Activated T-cell treated with anti-CD3 and anti-CD28 coated beads, Interleukin-2, amount 50 U/mL, for 1 hour (primary cell): ENCODE measurements around the gene MIPEP.

ENCODE experiments used
- DNase-seq: peaks from one replicate; pipeline ENCODE4 v3.0.0-alpha.2; 2020

The MIPEP gene

DNA sequence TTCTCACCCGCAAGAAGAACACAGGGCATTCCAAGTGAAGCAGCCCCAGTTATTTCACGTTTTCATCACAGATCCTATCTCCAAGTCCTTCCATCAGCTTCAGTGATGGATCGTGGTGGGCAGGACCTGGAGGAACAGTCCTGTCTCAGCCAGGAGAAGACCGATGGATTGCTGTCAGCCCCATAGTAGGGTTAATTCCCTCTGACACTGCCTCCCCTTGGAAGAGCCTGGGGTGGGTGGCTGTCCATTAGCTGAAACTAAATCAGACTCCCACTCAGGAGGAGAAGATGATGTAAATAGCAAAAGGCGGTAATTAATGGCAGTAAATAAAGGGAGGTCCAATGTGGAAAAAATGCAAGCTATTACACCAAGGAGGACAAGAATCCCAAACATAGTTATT, 188.0 kb downstream of the MIPEP start:
- no peak for DNase-seq

DNA sequence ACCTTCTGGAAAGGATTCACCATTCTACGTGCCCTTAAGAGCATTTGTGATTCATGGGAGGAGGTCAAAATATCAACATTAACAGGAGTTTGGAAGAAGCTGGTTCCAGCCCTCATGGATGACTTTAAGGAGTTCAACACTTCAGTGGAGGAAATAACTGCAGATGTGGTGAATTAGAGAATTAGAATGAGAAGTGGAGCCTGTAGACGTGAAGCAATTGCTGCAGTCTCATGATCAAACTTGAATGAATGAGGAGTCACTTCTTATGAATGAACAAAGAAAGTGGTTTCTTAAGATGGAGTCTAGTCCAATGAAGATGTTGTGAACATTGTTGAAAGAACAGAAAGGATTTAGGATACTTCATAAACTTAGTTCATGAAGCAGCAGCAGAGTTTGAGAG, 189.9 kb downstream of the MIPEP start:
- no peak for DNase-seq

DNA sequence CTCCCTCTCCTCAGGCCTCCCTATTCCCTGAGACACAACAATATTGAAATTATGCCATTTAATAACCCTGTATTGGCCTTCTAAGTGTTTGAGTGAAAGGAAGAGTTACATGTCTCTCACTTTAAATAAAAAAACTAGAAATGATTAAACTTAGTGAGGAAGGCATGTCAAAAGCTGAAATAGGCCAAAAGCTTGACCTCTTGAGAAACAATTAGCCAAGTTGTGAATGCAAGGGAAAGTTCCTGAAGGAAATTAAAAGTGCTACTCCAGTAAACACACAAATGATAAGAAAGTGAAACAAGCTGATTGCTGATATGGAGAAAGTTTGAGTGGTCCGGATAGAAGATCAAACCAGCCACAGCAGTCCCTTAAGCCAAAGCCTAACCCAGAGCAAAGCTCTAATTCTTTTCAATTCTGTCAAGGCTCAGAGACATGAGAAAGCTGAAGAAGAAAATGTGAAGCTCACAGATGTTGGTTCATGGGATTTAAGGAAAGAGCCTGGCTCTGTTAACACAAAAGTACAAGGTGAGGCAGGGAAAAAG, 191.4 kb downstream of the MIPEP start:
- DNase-seq, result no peak

DNA sequence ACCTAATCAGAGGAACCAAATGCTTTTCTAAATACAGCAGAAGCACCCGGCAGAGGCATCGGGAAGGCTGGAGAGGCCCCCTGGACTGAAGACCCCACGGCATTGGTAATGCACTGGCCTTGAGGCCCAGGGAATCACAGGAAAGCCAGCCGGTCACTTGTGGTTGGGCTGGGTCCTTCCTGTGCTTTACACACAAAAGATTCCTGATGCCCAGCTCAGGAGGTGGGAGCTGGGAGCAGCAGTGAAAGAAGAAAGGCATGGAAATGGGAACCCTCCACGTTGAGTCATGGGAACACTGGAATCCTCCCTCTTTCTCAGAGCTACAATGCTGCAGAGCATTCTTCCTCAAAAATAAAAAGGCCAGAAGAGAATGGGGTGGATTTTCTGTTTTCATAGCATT, 192.6 kb downstream of the MIPEP start:
- DNase-seq, result no peak

DNA sequence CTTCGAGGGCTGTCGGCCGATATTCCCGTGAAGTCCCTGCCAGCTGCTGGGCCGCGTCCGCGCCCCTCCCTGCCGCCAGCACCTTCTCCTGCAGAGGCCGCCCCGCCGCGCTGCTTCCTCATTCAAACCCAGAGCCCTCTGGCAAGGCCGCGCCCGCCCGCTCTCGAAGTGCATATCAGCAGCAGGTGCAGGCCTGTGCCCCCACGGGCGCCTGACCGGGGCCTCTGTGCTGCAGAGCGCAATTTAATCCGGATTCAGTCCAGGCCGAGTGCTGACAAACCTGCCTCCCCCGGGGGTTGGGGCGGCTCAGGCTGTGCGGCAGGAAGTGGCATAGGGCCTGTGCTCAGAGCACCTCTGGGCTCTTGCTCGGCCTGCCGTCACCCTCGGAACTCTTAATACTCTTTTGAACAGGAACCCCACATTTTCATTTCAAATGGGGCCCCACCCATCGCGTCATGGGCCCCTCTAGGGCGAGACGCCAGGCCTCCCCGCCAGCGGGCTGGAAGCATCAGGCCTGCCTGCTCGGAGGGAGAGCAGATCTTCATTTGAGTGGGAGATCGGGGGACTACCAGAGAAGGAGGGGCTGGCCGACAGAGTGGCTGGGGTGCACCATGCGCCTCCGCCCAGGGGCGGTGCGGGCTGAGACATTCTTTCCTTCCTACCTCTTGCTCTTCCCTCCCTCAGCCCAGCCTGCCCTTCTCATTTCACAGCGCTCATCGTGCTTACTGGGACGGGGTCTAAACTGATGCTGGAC, 193.3 kb downstream of the MIPEP start:
- DNase-seq, result peak; percentile 63

DNA sequence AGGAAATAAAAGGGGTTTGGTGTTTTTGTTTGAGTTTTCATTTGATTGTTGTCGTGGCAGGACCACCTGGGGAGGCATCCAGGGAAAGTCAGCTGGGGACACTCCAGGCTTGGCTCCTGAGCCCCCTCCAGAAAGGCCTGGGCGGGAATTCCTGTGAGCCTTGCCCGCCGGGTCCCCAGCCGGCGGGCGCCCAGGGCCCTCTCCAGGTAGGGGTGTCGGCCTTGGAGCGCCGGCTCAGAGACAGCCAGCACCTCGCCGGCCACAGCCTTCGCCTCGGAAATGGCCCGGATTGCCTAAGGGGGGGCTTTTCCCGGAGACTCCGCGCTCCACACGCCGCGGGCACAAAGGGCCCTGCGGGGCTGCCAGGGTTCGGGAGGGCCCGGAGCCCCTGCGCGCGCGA, 194.0 kb downstream of the MIPEP start:
- no peak for DNase-seq

DNA sequence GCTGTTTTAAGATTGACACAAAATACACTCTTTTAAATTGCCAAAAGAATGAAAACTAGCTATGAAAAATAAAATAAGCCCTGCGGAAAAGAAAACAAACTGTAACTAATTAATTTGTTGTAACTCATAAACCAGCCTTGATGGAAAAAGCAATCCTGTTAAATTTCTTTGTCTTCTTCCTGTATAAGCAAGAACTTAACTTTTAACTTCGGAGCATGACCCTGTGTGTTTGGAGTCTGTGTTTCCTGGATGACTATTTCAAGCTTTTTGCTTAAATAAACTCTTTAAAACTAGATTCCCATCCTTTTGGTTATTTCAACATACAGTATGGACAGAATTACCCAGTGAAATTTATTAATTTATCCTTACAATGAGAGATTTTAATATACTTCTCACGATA, 196.4 kb downstream of the MIPEP start:
- DNase-seq, result no peak

DNA sequence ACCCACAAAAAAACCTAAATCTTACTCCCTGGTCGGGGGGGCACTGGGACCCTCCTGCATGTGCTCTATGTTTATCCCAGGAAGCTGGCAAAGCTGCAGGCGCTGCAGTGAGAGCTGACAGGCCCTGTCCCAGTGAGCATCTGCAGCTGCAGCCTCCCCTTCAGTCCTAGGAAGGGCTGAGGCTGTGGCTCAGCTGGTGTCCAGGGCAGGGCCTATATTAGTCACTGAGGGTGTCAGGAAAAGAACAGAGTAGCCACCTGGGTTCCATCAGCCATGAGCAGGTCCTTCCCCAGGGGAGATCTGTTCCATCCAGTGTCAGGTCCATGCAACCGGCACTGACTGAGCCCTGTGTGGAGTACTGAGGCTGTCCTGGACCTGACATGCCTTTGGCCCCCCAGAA, 198.5 kb downstream of the MIPEP start:
- DNase-seq, result no peak

DNA sequence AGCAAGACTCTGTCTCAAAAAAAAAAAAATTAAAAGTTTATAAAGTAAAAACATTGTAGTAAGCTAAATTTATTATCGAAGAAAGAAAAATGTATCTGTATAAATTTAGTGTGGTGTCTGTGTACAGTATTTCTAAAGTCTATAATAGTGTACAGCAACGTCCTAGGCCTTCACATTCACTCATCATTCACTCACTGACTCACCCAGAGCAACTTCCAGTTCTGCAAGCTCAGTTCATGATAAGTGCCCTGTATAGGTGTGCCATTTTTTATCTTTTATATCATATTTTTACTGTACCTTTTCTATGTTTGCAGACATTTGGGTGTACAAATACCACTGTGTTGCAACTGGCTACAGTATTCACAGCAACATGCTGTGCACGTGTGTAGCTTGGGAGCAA, 200.9 kb downstream of the MIPEP start:
- no peak for DNase-seq

DNA sequence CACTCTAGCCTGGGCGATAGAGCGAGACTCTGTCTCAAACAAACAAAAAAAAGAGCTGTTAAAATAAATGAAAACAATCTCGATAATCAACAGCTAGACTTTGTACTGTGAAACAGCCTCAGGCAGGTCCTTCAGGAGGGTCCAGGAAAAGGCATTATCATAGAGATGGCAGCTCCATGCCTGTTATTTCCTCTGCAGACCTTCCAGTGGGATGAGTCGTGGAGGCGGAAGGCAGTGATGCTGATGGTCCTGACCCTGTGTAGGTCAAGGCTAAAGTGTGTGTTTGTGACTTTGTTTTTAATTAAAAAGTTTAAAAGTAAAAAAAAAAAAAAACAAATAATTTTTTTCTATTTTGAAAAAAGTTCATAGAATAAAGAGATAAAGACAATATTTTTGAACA, 201.6 kb downstream of the MIPEP start:
- DNase-seq, result no peak

DNA sequence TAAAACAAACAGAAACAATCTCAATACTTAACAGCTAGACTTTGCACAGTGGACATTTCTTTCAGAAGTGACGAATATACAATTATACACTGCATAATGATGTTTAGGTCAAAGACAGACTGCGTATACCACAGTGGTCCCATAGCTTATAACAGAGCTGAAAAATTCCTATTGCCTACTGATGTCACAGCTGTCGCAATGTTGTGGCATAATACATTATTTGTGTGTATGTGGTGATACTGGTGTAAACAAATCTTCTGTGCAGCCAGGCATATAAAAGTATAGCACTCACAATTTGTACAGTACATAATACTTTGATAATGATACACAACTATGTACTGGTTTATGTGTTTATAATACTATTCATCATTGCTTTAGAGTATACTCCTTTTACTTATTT, 202.3 kb downstream of the MIPEP start:
- DNase-seq, result no peak

DNA sequence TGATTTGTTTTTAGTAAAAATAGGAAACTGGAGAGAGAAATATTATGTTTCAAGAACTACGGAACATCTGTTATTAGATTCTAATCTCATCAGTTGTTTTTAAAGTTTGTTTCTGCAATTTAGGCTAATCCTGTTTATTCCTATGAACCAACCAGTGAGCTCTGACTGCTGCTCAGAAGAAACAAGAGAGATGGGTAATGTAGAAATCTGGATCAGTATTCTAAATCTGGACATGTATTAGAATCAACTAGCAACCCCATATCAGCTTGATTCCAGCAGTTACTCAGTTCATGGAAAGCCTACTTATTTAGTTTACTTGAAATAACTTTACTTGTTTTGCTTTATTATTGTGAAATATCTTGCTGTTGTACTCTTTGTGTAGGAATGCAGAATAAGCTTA, 203.8 kb downstream of the MIPEP start:
- DNase-seq, result no peak

DNA sequence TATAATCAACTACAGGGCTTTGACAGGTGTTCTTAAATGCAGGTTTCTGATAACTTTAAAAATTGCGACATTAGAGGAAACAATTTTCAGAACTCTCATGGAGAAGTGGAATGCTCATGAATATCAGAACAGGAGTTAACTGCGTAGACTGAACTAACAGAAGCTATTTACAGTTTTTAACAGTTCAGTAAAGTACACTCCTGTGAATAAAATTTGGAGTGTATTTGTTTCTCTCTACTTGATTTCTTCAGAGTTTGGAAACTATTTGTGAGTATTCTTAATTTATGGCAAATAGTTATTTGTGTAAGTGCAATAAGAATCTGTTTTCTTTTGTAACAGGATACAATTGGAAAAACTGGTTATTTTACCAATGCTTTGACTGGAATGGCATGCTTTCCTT, 204.6 kb downstream of the MIPEP start:
- no peak for DNase-seq

DNA sequence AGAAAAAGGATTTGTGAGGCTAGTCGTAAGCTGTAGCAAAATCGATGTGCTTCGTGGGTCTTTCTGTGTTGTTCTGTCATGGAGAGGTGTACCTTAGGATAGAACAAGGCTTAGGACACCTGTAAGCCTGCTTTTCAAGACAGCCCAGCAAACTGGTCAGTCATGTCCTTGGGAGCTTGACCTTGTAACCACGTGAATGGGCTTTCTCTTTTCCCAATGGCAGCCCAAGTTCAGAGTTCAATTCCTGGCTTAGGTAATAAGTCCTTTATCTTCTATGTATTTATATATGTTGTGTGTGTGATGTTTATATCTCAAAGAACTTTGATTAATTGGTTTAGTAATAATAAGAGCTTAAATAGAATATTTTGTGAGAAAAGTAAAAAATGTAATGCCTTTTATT, 206.1 kb downstream of the MIPEP start:
- DNase-seq, result no peak

DNA sequence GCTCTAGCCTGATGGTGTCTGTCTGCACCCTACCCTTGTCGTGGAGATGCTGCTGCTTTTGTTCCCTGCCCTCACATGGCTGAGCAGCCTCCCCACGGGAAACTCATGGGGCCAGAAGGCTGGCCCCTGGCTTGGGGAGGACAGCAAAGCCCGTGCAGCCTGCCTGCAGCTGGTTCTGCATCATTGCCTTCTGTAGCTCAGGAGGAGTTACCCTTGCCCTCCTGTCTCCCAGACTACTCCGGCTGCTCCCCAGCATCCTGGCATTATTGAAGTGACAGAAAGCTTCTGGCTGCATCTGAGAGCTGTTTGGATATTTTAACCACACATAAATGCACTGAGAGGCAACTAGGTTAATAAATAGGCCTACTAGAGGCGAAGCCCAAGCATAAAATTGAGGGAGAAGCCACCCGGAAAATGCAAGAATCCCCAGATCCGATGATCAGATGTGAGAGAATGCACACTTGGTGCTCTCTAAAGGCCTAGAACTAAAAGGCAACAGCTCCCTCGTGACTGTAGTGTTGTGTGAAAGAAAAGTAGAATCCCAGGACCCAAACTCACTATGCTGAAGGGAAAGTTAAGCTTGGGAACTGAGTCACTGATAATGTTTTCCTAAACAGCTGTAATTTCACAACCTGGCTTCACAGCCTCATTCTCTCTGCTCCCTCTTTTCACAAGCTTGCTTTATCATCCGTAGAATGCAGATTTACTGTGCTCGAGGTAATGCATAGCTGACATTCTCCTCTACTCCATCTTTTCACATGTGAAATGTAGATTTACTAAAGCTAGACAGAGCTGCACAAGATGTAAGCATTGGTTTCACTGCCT, 208.1 kb downstream of the MIPEP start:
- DNase-seq, result no peak
